Smooth muscle cell of the brain vasculature (primary cell): ENCODE results near the gene PLXNA4.

Experiments used
- DNase-seq: peaks from one replicate; pipeline ENCODE4 v3.0.0-alpha.2; 2012; ENCODE audit warnings: low read depth, low spot score

Gene PLXNA4

GRCh38 chr7:132117181-132117580 is 459.1 kb downstream of the PLXNA4 start:
- DNase-seq: no peak

- DNase-seq: no peak
Observed at GRCh38 chr7:132116369-132116768, 459.9 kb downstream of the PLXNA4 start.

- DNase-seq: no peak
Observed at GRCh38 chr7:132115758-132116157, 460.5 kb downstream of the PLXNA4 start.

GRCh38 chr7:132115028-132115427 is 461.2 kb downstream of the PLXNA4 start:
- no peak for DNase-seq

GRCh38 chr7:132114411-132114810 is 461.9 kb downstream of the PLXNA4 start:
- no peak for DNase-seq

GRCh38 chr7:132113536-132114371 is 462.5 kb downstream of the PLXNA4 start:
- DNase-seq: no peak

GRCh38 chr7:132112657-132113056 is 463.6 kb downstream of the PLXNA4 start:
- no peak for DNase-seq

GRCh38 chr7:132112106-132112505 is 464.2 kb downstream of the PLXNA4 start:
- no peak for DNase-seq

GRCh38 chr7:132110692-132111091 is 465.6 kb downstream of the PLXNA4 start:
- DNase-seq: no peak

GRCh38 chr7:132109769-132110168 is 466.5 kb downstream of the PLXNA4 start:
- DNase-seq: no peak

GRCh38 chr7:132108563-132108962 is 467.7 kb downstream of the PLXNA4 start:
- DNase-seq: no peak

- no peak for DNase-seq
Observed at GRCh38 chr7:132106491-132106890, 469.8 kb downstream of the PLXNA4 start.

GRCh38 chr7:132105096-132105495 is 471.2 kb downstream of the PLXNA4 start:
- DNase-seq: no peak

- no peak for DNase-seq
Observed at GRCh38 chr7:132103718-132104117, 472.6 kb downstream of the PLXNA4 start.

GRCh38 chr7:132102942-132103341 is 473.3 kb downstream of the PLXNA4 start:
- DNase-seq: no peak

- no peak for DNase-seq
Observed at GRCh38 chr7:132102391-132102790, 473.9 kb downstream of the PLXNA4 start.

- DNase-seq: no peak
Observed at GRCh38 chr7:132100981-132101380, 475.3 kb downstream of the PLXNA4 start.

- DNase-seq: no peak
Observed at GRCh38 chr7:132100483-132100882, 475.8 kb downstream of the PLXNA4 start.

GRCh38 chr7:132099163-132099562 is 477.1 kb downstream of the PLXNA4 start:
- no peak for DNase-seq

- DNase-seq: no peak
Observed at GRCh38 chr7:132098327-132098726, 477.9 kb downstream of the PLXNA4 start.

- no peak for DNase-seq
Observed at GRCh38 chr7:132097550-132098134, 478.6 kb downstream of the PLXNA4 start.

GRCh38 chr7:132095111-132095765 is 481.0 kb downstream of the PLXNA4 start:
- no peak for DNase-seq

GRCh38 chr7:132092106-132092505 is 484.2 kb downstream of the PLXNA4 start:
- no peak for DNase-seq
